Small intestine (tissue), 7 donors: ENCODE results near the gene RTP2. TPM values are rescaled to one million over a fixed set of nuclear protein-coding genes. Genes with fewer than 3 reads are reported as not detected.

ENCODE experiments used
- DNase-seq, 2 donors: peaks; one replicate each; pipeline versions ENCODE4 v3.0.0 to v3.0.0-alpha.2; 2013
- FAIRE-seq: peaks from 2 replicates; lab custom pipeline; 2012; peaks lifted over from hg19 to GRCh38; lab: Jason Lieb, UNC
- H3K27ac ChIP-seq, 3 donors: one replicate each; pipeline ENCODE4 v1.5.1; 2013; ENCODE audit warnings: low read length in 2 of 3, mild to moderate bottlenecking in 2 of 3, control low read depth in 1 of 3, inconsistent platforms in 1 of 3, low read depth in 1 of 3, moderate library complexity in 1 of 3
- H3K27me3 ChIP-seq, 3 donors: one replicate each; pipeline ENCODE4 v1.6.1; 2013; ENCODE audit warnings: low read length in 3 of 3, inconsistent platforms in 1 of 3; ENCODE audit not compliant: control insufficient read depth in 3 of 3, insufficient read depth in 3 of 3
- H3K36me3 ChIP-seq, 3 donors: one replicate each; pipeline ENCODE4 v1.6.1; 2013; ENCODE audit warnings: low read length in 3 of 3, inconsistent platforms in 1 of 3, low read depth in 1 of 3, mild to moderate bottlenecking in 1 of 3, moderate library complexity in 1 of 3; ENCODE audit not compliant: control insufficient read depth in 3 of 3, insufficient read depth in 2 of 3
- H3K4me1 ChIP-seq, 3 donors: one replicate each; pipeline ENCODE4 v1.6.1; 2013; ENCODE audit warnings: low read length in 2 of 3, inconsistent platforms in 1 of 3, low read depth in 1 of 3, mild to moderate bottlenecking in 1 of 3, moderate library complexity in 1 of 3; ENCODE audit not compliant: control insufficient read depth in 3 of 3, insufficient read depth in 2 of 3
- H3K4me3 ChIP-seq, 3 donors: one replicate each; pipeline ENCODE4 v1.5.1; 2013; ENCODE audit warnings: low read length in 3 of 3, control low read depth in 1 of 3, inconsistent platforms in 1 of 3, low read depth in 1 of 3, mild to moderate bottlenecking in 1 of 3, moderate library complexity in 1 of 3
- H3K9me3 ChIP-seq, 2 donors: one replicate each; pipeline ENCODE4 v1.6.1; 2013; ENCODE audit warnings: low read depth in 1 of 2, low read length in 1 of 2; ENCODE audit not compliant: control insufficient read depth in 2 of 2, insufficient read depth in 1 of 2
- WGBS, 3 donors: extraction: QIAGEN DNeasy Blood & Tissue Kit; methylation state at CpG; one replicate each; pipeline ENCODE4 v1.1.7; 2013; 5-methylcytosine and 5-hydroxymethylcytosine counted together
- polyA plus RNA-seq, 4 donors: library from polyadenylated mRNA; stranded (reverse) in 3 of 4; unstranded in 1 of 4; fragments of 200-250 nt in 3 of 4; fragments of 120-200 nt in 1 of 4; gene quantifications; one replicate each; pipeline versions ENCODE4 v1.2.1 to v1.2.3, GENCODE V29; 2013
- donor health status: healthy with polysubstance abuse.
- donor health status: control.
- donor health status: control.
- donor health status: Bipolar disorder and iron deficiency.
- donor health status: healthy.

The RTP2 gene
- polyA plus RNA-seq, 4 donors: not detected

GRCh38 chr3:187696021-187696420 lies 6.3 kb downstream of the RTP2 start:
- Histone ChIP-seq H3K4me3 (no peak overlapping the region), H3K4me1 (no peaks in the 10 kb centered on the region), H3K36me3 (no peaks in the 10 kb centered on the region), H3K27me3 (no peaks in the 10 kb centered on the region), H3K27ac (no peak overlapping the region), H3K9me3 (no peaks in the 10 kb centered on the region)
- WGBS, 3 donors: 28 to 50% (median 36%) methylated on average over 4 of the region's 4 CpGs
- DNase-seq: no peak
- FAIRE-seq: no peak

DNA sequence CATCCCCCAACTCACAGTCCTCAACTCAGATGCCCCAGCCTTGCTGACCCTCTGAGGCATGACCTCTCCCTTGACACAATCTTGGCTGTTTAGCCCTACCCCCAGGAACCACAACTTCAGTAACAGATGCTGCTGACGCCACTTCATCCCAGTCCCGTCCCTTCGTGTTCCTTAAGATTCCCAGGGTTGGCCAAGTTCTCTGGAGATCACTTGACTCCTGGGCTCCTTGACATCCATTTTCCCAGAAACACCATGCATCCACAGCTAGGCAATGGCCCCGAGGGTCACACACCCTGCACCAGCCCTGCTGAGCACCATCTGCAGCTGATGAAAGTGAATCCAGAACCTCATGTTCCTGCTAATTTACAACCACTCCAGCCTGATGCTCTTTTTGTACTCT lies 6.9 kb downstream of the RTP2 start:
- no peak for FAIRE-seq
- WGBS, 3 donors: 60 to 78% (median 73%) methylated on average over 4 of the region's 4 CpGs

DNA sequence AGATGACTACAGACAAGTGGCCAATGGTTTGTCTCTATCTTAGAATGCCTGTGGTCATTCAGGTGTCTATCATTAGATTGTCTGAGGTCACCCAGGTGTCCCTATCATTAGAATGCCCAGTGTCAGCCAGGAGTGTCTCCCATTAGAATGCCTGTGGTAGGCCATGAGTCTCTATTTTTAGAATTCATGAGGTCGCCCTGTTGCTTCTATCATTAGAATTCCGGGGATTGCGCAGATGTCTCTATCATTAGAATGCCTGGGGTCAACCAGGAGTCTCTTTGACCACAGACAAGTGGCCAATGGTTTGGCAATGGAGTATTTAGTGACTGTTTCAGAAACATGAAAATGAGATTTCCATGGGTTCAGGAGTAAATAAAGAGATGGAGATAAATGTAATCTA lies 7.6 kb downstream of the RTP2 start:
- Histone ChIP-seq H3K4me1 (no peaks in the 10 kb centered on the region), H3K36me3 (no peaks in the 10 kb centered on the region), H3K9me3 (no peaks in the 10 kb centered on the region), H3K27me3 (no peaks in the 10 kb centered on the region), H3K27ac (no peak overlapping the region), H3K4me3 (no peak overlapping the region)
- DNase-seq: no peak
- WGBS, 3 donors: 62 to 66% (median 63%) methylated on average over 3 of the region's 3 CpGs
- no peak for FAIRE-seq

More for the DNA sequence above, 6.9 kb downstream of the RTP2 start:
- no peaks in the 10 kb centered on the region for H3K27me3 ChIP-seq
- no peak for DNase-seq
- no peak overlapping the region for H3K27ac ChIP-seq
- H3K36me3 ChIP-seq: no peaks in the 10 kb centered on the region
- no peak overlapping the region for H3K4me3 ChIP-seq
- H3K4me1 ChIP-seq: no peaks in the 10 kb centered on the region
- H3K9me3 ChIP-seq: no peaks in the 10 kb centered on the region

DNA sequence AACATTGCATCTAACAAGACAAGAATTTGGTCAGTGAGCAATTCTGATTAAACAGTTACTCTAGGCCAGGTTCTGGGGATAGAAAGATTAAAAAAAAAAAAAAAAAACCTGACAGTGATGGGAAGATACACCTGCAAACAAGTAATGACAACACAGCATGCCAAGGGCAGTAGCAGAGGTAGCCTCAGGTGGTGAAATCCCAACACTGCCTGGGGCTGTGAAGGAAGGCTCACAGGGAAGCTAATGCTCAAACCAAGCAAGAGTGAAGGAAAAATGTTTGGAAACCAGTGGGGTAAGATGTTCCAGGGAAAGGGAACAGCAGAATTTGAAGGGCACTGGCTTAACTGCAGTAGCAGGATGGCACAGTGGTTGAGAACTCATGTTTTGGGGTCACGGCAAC lies 8.9 kb downstream of the RTP2 start:
- Histone ChIP-seq H3K4me3 (no peak overlapping the region), H3K27ac (no peak overlapping the region), H3K36me3 (no peaks in the 10 kb centered on the region), H3K27me3 (no peaks in the 10 kb centered on the region), H3K9me3 (no peaks in the 10 kb centered on the region), H3K4me1 (no peaks in the 10 kb centered on the region)
- DNase-seq: no peak
- FAIRE-seq: no peak
- 91 to 100% (median 100%) methylated on average over 1 of the region's 1 CpG for WGBS, 3 donors

DNA sequence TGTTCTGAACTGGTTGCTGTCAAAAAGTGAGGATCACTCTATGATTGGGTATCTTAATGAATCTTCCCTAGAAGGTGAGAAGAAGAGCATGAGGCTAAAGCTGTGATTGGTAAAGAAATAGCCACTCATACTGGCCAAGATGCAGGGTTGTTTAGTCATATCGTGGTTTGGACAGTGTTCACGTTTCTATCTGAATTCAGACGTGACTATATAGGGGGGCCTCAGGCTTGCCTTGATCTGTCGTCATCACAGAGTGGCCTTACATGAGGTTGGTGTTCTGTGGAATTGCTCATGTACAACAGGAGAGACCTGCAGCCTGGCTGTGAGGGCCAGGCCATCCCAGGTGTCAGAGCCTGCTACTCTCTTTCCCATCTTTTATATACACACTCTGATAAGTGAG lies 12.4 kb downstream of the RTP2 start:
- 56 to 68% (median 65%) methylated on average over 4 of the region's 4 CpGs for WGBS, 3 donors
- no peak overlapping the region for H3K27ac ChIP-seq
- no peaks in the 10 kb centered on the region for H3K36me3 ChIP-seq
- H3K4me1 ChIP-seq: no peaks in the 10 kb centered on the region
- FAIRE-seq (no peak), DNase-seq (no peak)
- H3K4me3 ChIP-seq: no peak overlapping the region
- peaks cover 0 to 6% of the 10 kb centered on the region in 2 donors for H3K9me3 ChIP-seq
- H3K27me3 ChIP-seq: no peaks in the 10 kb centered on the region

DNA sequence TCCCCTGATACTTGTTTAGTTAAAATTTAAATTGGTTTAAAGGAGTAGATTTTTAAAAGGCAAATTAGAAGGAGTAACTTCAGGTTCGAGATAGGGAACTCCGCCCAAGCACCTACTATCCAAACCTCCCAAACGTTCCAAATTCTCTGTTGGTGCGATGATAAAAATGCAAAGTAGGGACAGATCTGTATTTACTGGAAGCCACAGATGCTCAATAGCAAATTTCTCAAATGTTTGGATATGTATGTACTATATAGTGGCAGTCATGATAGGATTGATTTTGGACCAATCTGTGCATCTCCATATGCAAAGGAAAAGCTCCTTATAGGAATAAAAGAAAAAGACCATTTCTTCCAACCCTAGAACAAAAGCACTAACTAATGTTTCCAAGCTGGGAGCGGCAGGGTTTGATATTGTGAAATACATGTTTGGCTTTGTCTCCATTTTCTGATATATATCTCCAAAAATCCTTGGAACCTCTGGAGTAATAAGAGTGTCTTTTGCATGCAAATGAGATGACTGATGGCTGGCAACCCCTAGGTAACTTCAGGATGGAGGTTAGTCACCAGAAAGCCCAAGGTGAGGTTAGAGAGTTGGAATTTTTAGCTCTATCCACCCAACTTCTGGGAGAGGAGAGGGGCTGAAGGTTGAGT lies 15.6 kb downstream of the RTP2 start:
- Histone ChIP-seq H3K9me3 (peaks cover 0 to 6% of the 10 kb centered on the region in 2 donors), H3K27me3 (no peaks in the 10 kb centered on the region), H3K4me3 (no peak overlapping the region), H3K27ac (no peak overlapping the region), H3K36me3 (no peaks in the 10 kb centered on the region), H3K4me1 (no peaks in the 10 kb centered on the region)
- WGBS, 3 donors: 92 to 95% (median 94%) methylated on average over 5 of the region's 5 CpGs
- DNase-seq (no peak), FAIRE-seq (no peak)

DNA sequence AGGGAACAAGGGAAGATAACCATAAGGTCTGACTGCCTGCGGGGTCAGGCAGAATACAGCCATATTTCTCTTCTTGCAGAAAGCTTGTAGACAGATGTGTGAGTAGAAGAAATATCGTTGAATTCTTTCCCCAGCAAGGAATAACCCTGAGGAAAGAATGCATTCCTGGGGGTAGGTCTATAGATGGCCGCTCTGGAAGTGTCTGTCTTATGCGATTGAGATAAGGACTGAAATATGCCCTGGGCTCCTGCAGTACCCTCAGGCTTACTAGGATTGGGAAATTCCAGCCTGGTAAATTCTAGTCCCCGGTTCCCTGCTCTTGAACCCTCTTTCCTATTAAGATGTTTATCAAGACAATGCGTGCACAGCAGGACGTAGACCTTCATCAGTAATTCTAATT lies 16.4 kb downstream of the RTP2 start:
- H3K27me3 ChIP-seq: no peaks in the 10 kb centered on the region
- no peaks in the 10 kb centered on the region for H3K36me3 ChIP-seq
- DNase-seq (no peak), FAIRE-seq (no peak)
- no peak overlapping the region for H3K27ac ChIP-seq
- no peak overlapping the region for H3K4me3 ChIP-seq
- H3K9me3 ChIP-seq: peaks cover 0 to 6% of the 10 kb centered on the region in 2 donors
- H3K4me1 ChIP-seq: no peaks in the 10 kb centered on the region
- WGBS, 3 donors: 91 to 94% (median 92%) methylated on average over 7 of the region's 7 CpGs

- no peaks in the 10 kb centered on the region for H3K4me1 ChIP-seq
- no peaks in the 10 kb centered on the region for H3K36me3 ChIP-seq
- no peaks in the 10 kb centered on the region for H3K27me3 ChIP-seq
- peaks cover 0 to 6% of the 10 kb centered on the region in 2 donors for H3K9me3 ChIP-seq
- DNase-seq (no peak), FAIRE-seq (no peak)
- H3K27ac ChIP-seq: no peak overlapping the region
- WGBS, 3 donors: 48 to 81% (median 54%) methylated on average over 2 of the region's 2 CpGs
- no peak overlapping the region for H3K4me3 ChIP-seq
These were observed 17.5 kb downstream of the RTP2 start for GRCh38 chr3:187684880-187685279.

- Histone ChIP-seq H3K4me3 (no peak overlapping the region), H3K4me1 (peaks cover 0 to 1% (median 0%) of the 10 kb centered on the region in 3 donors), H3K36me3 (no peaks in the 10 kb centered on the region), H3K27me3 (no peaks in the 10 kb centered on the region), H3K27ac (no peak overlapping the region), H3K9me3 (peaks cover 0 to 6% of the 10 kb centered on the region in 2 donors)
- no peak for DNase-seq
- FAIRE-seq: no peak
- WGBS, 3 donors: 87 to 96% (median 92%) methylated on average over 1 of the region's 1 CpG
These were observed 17.9 kb downstream of the RTP2 start for GRCh38 chr3:187684444-187684843.
